DND-41 (cell line): ENCODE measurements around the gene MEF2C.

Experiments
- ATAC-seq: fragments of 200-7000 bp; cut with Tn5 transposase; 3 replicates; pipeline ENCODE4 v1.9.1; 2021; ENCODE audit warnings: low read depth; ENCODE audit not compliant: insufficient read depth
- DNase-seq: peaks from one replicate; pipeline ENCODE4 v3.0.0-alpha.2; 2020
- H2AFZ ChIP-seq: 2 replicates; pipeline ENCODE4 v1.6.0; 2012; ENCODE audit warnings: low read depth, low read length
- H3K27ac ChIP-seq: 2 replicates; pipeline ENCODE4 v1.5.1; 2012; ENCODE audit warnings: low read length, inconsistent platforms
- H3K27me3 ChIP-seq: fragments of 200-600 bp; sonication (generic); 2 replicates; pipeline ENCODE4 v1.6.0; 2012; ENCODE audit warnings: low read length, mild to moderate bottlenecking, inconsistent platforms; ENCODE audit not compliant: insufficient read depth, poor library complexity
- H3K36me3 ChIP-seq: 2 replicates; pipeline ENCODE4 v1.5.1; 2012; ENCODE audit warnings: low read length, inconsistent platforms; ENCODE audit not compliant: insufficient read depth
- H3K4me1 ChIP-seq: 2 replicates; pipeline ENCODE4 v1.5.1; 2012; ENCODE audit warnings: mild to moderate bottlenecking, low read length; ENCODE audit not compliant: insufficient read depth
- H3K4me2 ChIP-seq: 2 replicates; pipeline ENCODE4 v1.6.0; 2012; ENCODE audit warnings: mild to moderate bottlenecking, moderate library complexity, low read length, inconsistent platforms; ENCODE audit not compliant: insufficient read depth
- H3K4me3 ChIP-seq, 2 experiments: fragments of 200-600 bp in 1 of 2; shearing (Covaris generic) in 1 of 2; 2 replicates each; pipeline ENCODE4 v1.5.1; 2012 to 2016; ENCODE audit warnings: inconsistent platforms in 2 of 2, low read length in 2 of 2, mild to moderate bottlenecking in 2 of 2, low read depth in 1 of 2, moderate library complexity in 1 of 2
- H3K79me2 ChIP-seq: 2 replicates; pipeline ENCODE4 v1.6.0; 2012; ENCODE audit warnings: low read length, inconsistent platforms; ENCODE audit not compliant: insufficient read depth
- H3K9ac ChIP-seq: 2 replicates; pipeline ENCODE4 v1.6.0; 2012; ENCODE audit warnings: low read depth, mild to moderate bottlenecking, inconsistent platforms, low read length, moderate library complexity
- H3K9me3 ChIP-seq: 2 replicates; pipeline ENCODE4 v1.5.1; 2012; ENCODE audit warnings: low read length, moderate library complexity, mild to moderate bottlenecking, inconsistent platforms; ENCODE audit not compliant: insufficient read depth, severe bottlenecking
- H4K20me1 ChIP-seq: 2 replicates; pipeline ENCODE4 v1.6.0; 2012; ENCODE audit warnings: low read length; ENCODE audit not compliant: insufficient read depth
- CTCF ChIP-seq: IDR thresholded peaks from 2 replicates; pipeline ENCODE4 v1.5.1; 2012; ENCODE audit warnings: borderline replicate concordance, low read length, moderate library complexity, mild to moderate bottlenecking; ENCODE audit not compliant: poor library complexity, severe bottlenecking; ENCODE audit errors: extremely low read depth
- EZH2 ChIP-seq: IDR thresholded peaks from 3 replicates; pipeline ENCODE4 v1.6.1; 2012; ENCODE audit warnings: borderline replicate concordance, low read depth, mild to moderate bottlenecking, moderate library complexity, low read length, inconsistent platforms; ENCODE audit not compliant: severe bottlenecking

The MEF2C gene

DNA sequence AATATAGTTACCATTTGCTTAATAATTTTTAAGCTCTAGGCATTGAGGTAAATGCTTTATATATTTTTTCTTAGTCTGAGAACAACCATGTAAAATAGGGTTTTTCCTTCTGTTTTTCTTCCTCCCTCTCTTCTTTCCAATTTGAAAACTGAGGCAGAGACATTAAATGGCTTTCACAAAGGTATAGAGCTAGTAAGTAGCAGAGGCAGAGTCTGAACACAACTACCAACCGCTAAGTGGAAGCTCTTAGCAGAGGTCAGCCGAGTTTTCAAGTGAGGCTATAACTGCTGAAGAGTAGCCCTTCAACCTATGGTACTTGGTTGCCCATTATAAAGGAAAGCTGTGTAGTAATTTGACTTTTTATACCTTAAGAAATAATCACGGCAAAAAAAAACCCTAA, 187.1 kb downstream of the MEF2C start:
- Histone ChIP-seq H3K79me2 (no peaks in the 10 kb centered on the region), H3K4me1 (no peaks in the 10 kb centered on the region), H3K36me3 (no peaks in the 10 kb centered on the region), H3K27ac (no peak overlapping the region), H3K4me3 (no peak overlapping the region), H4K20me1 (no peaks in the 10 kb centered on the region), H3K9ac (no peak overlapping the region), H2AFZ (no peak overlapping the region), H3K9me3 (no peaks in the 10 kb centered on the region), H3K4me2 (no peak overlapping the region), H3K27me3 (no peaks in the 10 kb centered on the region)
- no peak for TF ChIP-seq EZH2
- TF ChIP-seq CTCF: no peak
- ATAC-seq (no peak), DNase-seq (no peak)

GRCh38 chr5:88695232-88695631, 187.8 kb downstream of the MEF2C start:
- DNase-seq: no peak
- Histone ChIP-seq H3K9ac (no peak overlapping the region), H3K27ac (no peak overlapping the region), H3K36me3 (no peaks in the 10 kb centered on the region), H3K9me3 (no peaks in the 10 kb centered on the region), H2AFZ (no peak overlapping the region), H3K27me3 (no peaks in the 10 kb centered on the region), H3K4me1 (no peaks in the 10 kb centered on the region), H3K79me2 (no peaks in the 10 kb centered on the region), H3K4me2 (no peak overlapping the region), H3K4me3 (no peak overlapping the region), H4K20me1 (no peaks in the 10 kb centered on the region)
- no peak for ATAC-seq
- TF ChIP-seq CTCF (no peak), EZH2 (no peak)

DNA sequence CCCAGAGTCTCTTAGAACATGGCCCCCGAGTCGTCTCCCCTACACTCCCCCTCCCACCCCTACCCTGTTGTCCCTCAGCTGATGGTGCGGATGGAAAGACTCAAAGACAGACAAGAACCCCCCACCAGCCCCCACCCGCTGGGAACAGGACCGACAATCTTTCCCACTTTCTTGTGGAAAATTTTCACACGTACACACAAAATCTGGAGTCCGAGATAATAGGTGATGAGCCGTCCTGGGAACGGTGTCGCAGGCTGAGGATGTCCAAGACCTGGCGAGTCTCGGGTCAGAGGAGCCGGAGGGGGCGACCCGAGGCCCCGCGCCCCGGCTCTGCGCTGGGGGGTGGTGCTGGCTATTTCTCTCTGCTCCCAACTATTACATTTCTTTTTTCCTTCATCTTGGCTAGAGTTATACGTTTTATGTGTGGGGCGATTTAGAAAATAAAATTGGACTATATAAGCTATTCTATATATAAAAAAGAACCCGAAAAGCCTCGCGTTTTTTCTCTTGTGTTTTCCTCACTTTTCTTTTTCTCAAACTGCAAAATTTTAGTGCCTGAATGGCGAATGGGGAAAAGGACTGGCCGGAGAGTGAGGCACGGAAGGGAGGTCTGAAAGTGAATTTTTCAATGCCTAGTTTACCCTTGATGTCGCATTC, 188.8 kb downstream of the MEF2C start:
- Histone ChIP-seq H3K79me2 (no peaks in the 10 kb centered on the region), H3K36me3 (no peaks in the 10 kb centered on the region), H3K27ac (no peak overlapping the region), H2AFZ (no peak overlapping the region), H3K9me3 (no peaks in the 10 kb centered on the region), H3K27me3 (no peaks in the 10 kb centered on the region), H3K4me1 (no peaks in the 10 kb centered on the region), H3K4me3 (no peak overlapping the region), H3K9ac (no peak overlapping the region), H3K4me2 (no peak overlapping the region), H4K20me1 (no peaks in the 10 kb centered on the region)
- DNase-seq: no peak
- ATAC-seq: no peak
- TF ChIP-seq CTCF (no peak), EZH2 (no peak)
